ENCODE data around the gene ACAP3.

- TF ChIP-seq POLR2AphosphoS5 (IDR thresholded peaks at IDR 0.05) (no peak), CTCF (IDR thresholded peaks at IDR 0.05) (no peak)
Measured at GRCh38 chr1:1355416-1355815, 47.7 kb upstream of the ACAP3 start.

Data from sigmoid colon (tissue), 4 donors.